OCI-LY1 (cell line): ENCODE data around the gene FBXL19.
A peak's percentile ranks its signal among the peaks of the same experiment; 100 is the strongest.

Experiments used
- H2AFZ ChIP-seq: fragments of 200-600 bp; sonication (generic), shearing (Covaris generic); 2 replicates; pipeline ENCODE4 v1.6.0; 2014; ENCODE audit warnings: antibody characterized with exemption, mild to moderate bottlenecking, low read length
- H3F3A ChIP-seq: fragments of 200-600 bp; sonication (generic), shearing (Covaris generic); 2 replicates; pipeline ENCODE4 v1.6.0; 2014; ENCODE audit warnings: mild to moderate bottlenecking, antibody characterized with exemption, low read length, moderate library complexity; ENCODE audit not compliant: insufficient read depth
- H3K27ac ChIP-seq: fragments of 200-600 bp; sonication (generic); 2 replicates; pipeline ENCODE4 v1.5.1; 2014; ENCODE audit warnings: low read length, mixed run types, mild to moderate bottlenecking, low read depth; ENCODE audit not compliant: poor library complexity, severe bottlenecking
- H3K27me3 ChIP-seq: fragments of 200-600 bp; sonication (generic); 2 replicates; pipeline ENCODE4 v1.6.0; 2014; ENCODE audit warnings: antibody characterized with exemption, mild to moderate bottlenecking, low read length, moderate library complexity; ENCODE audit not compliant: insufficient read depth
- H3K36me3 ChIP-seq: fragments of 200-600 bp; sonication (generic); 2 replicates; pipeline ENCODE4 v1.6.1; 2014; ENCODE audit warnings: mild to moderate bottlenecking, antibody characterized with exemption, low read length, moderate library complexity, mixed read lengths; ENCODE audit not compliant: insufficient read depth
- H3K4me1 ChIP-seq: fragments of 200-600 bp; sonication (generic); 2 replicates; pipeline ENCODE4 v1.5.1; 2014; ENCODE audit warnings: mild to moderate bottlenecking, low read length, moderate library complexity; ENCODE audit not compliant: insufficient read depth, severe bottlenecking
- H3K4me2 ChIP-seq: fragments of 200-600 bp; sonication (generic), shearing (Covaris generic); 2 replicates; pipeline ENCODE4 v1.6.1; 2014; ENCODE audit warnings: low read length
- H3K4me3 ChIP-seq: fragments of 200-600 bp; sonication (generic); 2 replicates; pipeline ENCODE4 v1.5.1; 2014; ENCODE audit warnings: low read length, low read depth, mild to moderate bottlenecking, mixed read lengths; ENCODE audit not compliant: poor library complexity, severe bottlenecking
- H3K79me2 ChIP-seq: fragments of 200-600 bp; shearing (Covaris generic); 2 replicates; pipeline ENCODE4 v1.6.1; 2016; ENCODE audit warnings: mixed run types, low read length, mixed read lengths; ENCODE audit not compliant: insufficient read depth
- H3K9ac ChIP-seq: fragments of 200-600 bp; sonication (generic), shearing (Covaris generic); 2 replicates; pipeline ENCODE4 v1.6.1; 2014; ENCODE audit warnings: mild to moderate bottlenecking, low read length, mixed read lengths
- H3K9me2 ChIP-seq: fragments of 200-600 bp; sonication (generic), shearing (Covaris generic); 2 replicates; pipeline ENCODE4 v1.6.1; 2014; ENCODE audit warnings: low read depth, mild to moderate bottlenecking, low read length, mixed read lengths
- H3K9me3 ChIP-seq: fragments of 200-600 bp; shearing (Covaris generic); 2 replicates; pipeline ENCODE4 v1.6.1; 2014; ENCODE audit warnings: low read length, mixed read lengths
- H4K20me1 ChIP-seq: fragments of 200-600 bp; sonication (generic), shearing (Covaris generic); 2 replicates; pipeline ENCODE4 v1.6.0; 2016; ENCODE audit warnings: mild to moderate bottlenecking, low read length; ENCODE audit not compliant: insufficient read depth
- EZH2 ChIP-seq: fragments of 200-600 bp; sonication (generic), shearing (Covaris generic); IDR thresholded peaks from 2 replicates; pipeline ENCODE4 v1.8.0; 2017; ENCODE audit warnings: borderline replicate concordance, mixed run types, mild to moderate bottlenecking, antibody characterized with exemption, low read length, moderate library complexity, mixed read lengths
- TF ChIP-seq, protein P1 (sequence below): fragments of 200-600 bp; sonication (generic), shearing (Covaris generic); IDR thresholded peaks from 2 replicates; pipeline ENCODE4 v1.5.1; 2017; ENCODE audit warnings: mild to moderate bottlenecking, antibody characterized with exemption, low read length, moderate library complexity, mixed read lengths

The FBXL19 gene

DNA sequence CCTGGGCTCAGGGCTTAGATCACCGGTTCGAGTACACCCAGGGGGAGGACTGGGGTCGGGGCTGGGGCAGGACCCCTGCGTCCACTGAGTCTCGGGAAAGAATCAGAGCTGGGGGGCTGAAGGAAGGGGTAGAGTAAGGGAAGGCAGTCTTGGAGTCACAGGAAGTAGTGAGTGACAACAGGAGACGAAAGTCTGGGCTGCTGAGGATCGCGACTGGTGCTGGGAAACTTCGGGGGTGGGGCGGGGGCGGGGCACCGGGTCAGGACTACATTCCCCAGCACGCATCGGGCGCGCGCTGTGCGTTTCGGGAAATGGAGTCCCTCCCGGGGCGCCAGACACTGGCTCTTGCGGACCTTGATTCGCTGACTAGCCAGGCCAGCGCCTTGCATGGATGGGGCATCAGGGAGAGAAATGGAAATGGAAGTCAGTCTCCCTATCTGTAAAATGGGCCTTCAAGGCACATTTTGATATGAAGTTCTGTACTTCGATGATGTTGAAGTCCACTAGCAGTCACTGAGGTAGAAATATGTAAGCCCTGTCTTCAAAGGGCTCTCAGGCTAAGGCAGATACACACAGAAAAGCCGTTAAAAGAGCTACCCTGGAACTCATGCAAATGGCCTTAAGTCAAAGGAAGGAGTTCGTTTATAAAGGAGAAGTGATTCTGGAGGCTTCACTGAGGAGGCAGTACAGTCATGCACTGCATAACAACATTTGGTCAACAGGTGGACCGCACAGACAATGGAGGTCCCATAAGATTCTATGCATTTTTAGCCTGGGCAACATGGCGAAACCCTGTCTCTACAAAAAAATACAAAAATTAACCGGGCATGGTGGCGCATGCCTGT, 26.3 kb upstream of the FBXL19 start:
- Histone ChIP-seq H3K27me3 (no peaks in the 10 kb centered on the region), H3K79me2 (no peaks in the 10 kb centered on the region), H3K9me2 (no peaks in the 10 kb centered on the region), H3K4me3 (peak overlapping the region; percentile 62), H3K27ac (peak overlapping the region; percentile 87), H4K20me1 (no peaks in the 10 kb centered on the region), H3K36me3 (no peaks in the 10 kb centered on the region), H3K9me3 (no peaks in the 10 kb centered on the region), H3K4me1 (peaks cover 56% of the 10 kb centered on the region), H2AFZ (no peak overlapping the region), H3F3A (0 out of 2 replicates have a peak, but pooled peaks cover 8% of the 10 kb centered on the region), H3K4me2 (peak overlapping the region; percentile 75), H3K9ac (peak overlapping the region; percentile 70)
- no peak for TF ChIP-seq EZH2
- TF ChIP-seq, protein P1, sequence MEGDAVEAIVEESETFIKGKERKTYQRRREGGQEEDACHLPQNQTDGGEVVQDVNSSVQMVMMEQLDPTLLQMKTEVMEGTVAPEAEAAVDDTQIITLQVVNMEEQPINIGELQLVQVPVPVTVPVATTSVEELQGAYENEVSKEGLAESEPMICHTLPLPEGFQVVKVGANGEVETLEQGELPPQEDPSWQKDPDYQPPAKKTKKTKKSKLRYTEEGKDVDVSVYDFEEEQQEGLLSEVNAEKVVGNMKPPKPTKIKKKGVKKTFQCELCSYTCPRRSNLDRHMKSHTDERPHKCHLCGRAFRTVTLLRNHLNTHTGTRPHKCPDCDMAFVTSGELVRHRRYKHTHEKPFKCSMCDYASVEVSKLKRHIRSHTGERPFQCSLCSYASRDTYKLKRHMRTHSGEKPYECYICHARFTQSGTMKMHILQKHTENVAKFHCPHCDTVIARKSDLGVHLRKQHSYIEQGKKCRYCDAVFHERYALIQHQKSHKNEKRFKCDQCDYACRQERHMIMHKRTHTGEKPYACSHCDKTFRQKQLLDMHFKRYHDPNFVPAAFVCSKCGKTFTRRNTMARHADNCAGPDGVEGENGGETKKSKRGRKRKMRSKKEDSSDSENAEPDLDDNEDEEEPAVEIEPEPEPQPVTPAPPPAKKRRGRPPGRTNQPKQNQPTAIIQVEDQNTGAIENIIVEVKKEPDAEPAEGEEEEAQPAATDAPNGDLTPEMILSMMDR = no peak; the same call in 1 of the 2 replicates

DNA sequence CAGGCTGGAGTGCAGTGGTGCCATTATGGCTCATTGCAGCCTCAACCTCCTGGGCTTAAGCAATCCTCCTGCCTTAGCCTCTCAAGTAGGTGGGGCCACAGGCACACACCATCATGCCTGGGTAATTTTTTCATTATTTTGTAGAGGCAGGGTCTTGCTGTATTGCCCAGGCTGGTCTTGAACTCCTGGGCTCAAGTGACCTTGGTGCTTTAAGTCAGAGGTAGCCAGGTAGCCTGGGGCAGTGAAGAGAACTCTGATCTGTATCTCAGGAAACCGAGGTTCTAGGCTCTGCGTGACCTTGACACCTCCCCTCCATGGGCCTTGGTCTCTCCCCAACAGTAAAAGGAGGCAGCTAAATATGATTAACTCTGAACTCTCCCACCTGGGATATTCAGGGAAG, 23.6 kb upstream of the FBXL19 start:
- H3K27ac ChIP-seq = no peak overlapping the region
- H3K9ac ChIP-seq = no peak overlapping the region
- H3K4me3 ChIP-seq = no peak overlapping the region
- no peak overlapping the region for H3K4me2 ChIP-seq
- no peak overlapping the region for H2AFZ ChIP-seq
- no peak for TF ChIP-seq EZH2
- TF ChIP-seq, protein P1 = no peak
- H4K20me1 ChIP-seq = no peaks in the 10 kb centered on the region
- H3K36me3 ChIP-seq = no peaks in the 10 kb centered on the region
- 0 out of 2 replicates have a peak, but pooled peaks cover 3% of the 10 kb centered on the region for H3F3A ChIP-seq
- no peaks in the 10 kb centered on the region for H3K79me2 ChIP-seq
- no peaks in the 10 kb centered on the region for H3K27me3 ChIP-seq
- no peaks in the 10 kb centered on the region for H3K9me2 ChIP-seq
- peaks cover 58% of the 10 kb centered on the region for H3K4me1 ChIP-seq
- H3K9me3 ChIP-seq = no peaks in the 10 kb centered on the region

DNA sequence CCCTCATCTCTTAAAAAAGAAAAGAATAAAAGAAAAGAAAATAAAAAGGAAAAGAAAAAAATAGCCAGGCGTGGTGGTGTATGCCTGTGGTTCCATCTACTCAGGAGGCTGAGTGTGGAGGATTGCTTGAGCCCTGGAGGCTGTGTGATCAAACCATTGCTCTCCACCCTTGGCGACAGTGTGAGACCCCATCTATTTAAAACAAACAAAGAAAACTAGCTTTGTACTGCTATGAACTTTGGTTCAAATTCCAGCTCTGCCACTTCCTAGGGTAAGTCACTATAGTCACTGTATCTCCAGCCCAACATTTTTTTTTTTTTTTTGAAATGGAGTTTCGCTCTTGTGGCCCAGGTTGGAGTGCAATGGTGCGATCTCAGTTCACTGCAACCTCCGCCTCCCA, 22.8 kb upstream of the FBXL19 start:
- Histone ChIP-seq H3F3A (no peaks in the 10 kb centered on the region), H3K27ac (no peak overlapping the region)

More for the DNA sequence above, 22.8 kb upstream of the FBXL19 start:
- Histone ChIP-seq H3K79me2 (no peaks in the 10 kb centered on the region), H3K4me2 (no peak overlapping the region), H2AFZ (no peak overlapping the region), H3K9ac (no peak overlapping the region), H3K4me3 (no peak overlapping the region), H4K20me1 (no peaks in the 10 kb centered on the region), H3K9me3 (no peaks in the 10 kb centered on the region), H3K36me3 (no peaks in the 10 kb centered on the region), H3K9me2 (no peaks in the 10 kb centered on the region), H3K27me3 (no peaks in the 10 kb centered on the region), H3K4me1 (peaks cover 50% of the 10 kb centered on the region)
- TF ChIP-seq EZH2 = no peak
- TF ChIP-seq, protein P1 = no peak
